ENCODE results near the gene S100A11.

DNA sequence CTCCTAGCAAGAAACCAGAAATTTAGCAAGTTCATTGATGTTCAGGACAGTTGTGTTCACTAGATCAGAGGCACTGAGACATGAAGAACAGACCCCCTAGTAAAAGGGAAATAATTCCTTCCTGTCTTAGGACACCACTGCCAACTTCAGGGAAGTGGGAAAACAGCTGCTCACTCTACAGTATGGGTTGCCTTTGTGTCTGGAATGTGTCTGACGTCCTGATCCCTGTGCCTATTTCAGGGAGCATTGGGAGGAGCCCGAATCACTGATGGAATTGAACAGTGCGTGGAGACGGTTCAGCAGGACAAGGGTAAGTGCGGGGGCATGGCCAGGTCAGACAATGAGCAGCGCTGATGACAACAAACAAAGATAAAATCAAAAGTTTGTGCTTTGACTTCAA lies 21.0 kb downstream of the S100A11 start:
- TF ChIP-seq, protein P1, sequence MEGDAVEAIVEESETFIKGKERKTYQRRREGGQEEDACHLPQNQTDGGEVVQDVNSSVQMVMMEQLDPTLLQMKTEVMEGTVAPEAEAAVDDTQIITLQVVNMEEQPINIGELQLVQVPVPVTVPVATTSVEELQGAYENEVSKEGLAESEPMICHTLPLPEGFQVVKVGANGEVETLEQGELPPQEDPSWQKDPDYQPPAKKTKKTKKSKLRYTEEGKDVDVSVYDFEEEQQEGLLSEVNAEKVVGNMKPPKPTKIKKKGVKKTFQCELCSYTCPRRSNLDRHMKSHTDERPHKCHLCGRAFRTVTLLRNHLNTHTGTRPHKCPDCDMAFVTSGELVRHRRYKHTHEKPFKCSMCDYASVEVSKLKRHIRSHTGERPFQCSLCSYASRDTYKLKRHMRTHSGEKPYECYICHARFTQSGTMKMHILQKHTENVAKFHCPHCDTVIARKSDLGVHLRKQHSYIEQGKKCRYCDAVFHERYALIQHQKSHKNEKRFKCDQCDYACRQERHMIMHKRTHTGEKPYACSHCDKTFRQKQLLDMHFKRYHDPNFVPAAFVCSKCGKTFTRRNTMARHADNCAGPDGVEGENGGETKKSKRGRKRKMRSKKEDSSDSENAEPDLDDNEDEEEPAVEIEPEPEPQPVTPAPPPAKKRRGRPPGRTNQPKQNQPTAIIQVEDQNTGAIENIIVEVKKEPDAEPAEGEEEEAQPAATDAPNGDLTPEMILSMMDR (IDR thresholded peaks at IDR 0.05) = no peak
- no peak for TF ChIP-seq POLR2A (IDR thresholded peaks at IDR 0.05)

Data from suprapubic skin (tissue), 3 donors.